Inflammatory macrophage (primary cell): Measurements from ENCODE around the gene PEF1.
A peak's percentile ranks its signal among the peaks of the same experiment; 100 is the strongest.

ENCODE experiments used
- DNase-seq, 2 donors: peaks; one replicate each; pipeline ENCODE4 v3.0.0-alpha.2; 2020 to 2022

The PEF1 gene

GRCh38 chr1:31653717-31654473 is 9.2 kb upstream of the PEF1 start:
- DNase-seq: no peak

DNA sequence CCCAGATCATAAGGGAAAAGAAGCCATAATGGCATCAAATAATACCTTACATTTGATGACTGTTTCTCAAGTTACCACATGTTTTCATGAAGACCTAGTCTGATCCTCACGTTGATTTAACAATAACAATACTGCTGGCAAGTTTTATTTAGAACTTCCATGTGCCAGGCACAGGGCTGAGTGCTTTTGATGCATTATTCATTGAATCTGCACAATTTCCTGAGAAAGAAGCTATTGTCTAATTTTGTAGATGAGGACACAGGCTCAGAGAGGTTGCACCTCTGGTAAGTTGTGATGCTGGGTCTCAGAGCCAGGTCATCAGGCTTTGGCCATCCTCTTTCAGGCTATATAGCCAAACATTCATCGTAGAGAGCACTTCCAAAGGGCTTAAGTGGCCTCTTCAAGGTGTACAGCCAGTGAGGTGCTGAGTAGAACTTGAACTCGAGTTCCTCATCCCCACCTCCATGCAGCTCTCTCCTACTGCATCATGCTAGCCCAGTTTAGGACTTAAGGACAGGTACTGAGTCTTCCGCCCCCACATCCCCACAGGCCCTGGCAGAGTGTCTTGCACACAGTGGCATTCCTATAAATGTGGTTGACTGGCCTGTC is 8.3 kb upstream of the PEF1 start:
- no peak for DNase-seq

DNA sequence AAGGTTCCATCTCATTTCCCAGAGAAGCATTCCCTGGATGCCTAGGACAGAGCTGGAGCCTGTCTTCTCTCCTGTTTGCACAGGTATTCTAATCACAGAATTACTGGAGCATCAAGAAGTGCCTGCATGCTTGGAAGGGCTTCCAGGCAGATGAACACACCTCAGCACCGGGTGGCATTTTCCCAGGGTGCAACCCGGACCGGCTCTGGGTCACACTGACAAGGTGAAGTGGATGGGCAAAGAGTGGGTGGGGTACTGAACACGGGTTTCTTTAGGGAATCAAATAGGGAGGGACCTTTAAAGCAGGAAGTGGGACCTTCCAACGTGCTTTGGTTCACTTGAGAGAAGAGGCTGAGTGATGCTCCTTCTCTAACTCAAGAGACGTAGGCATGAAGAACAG is 7.1 kb upstream of the PEF1 start:
- no peak for DNase-seq

- no peak for DNase-seq
Observed at GRCh38 chr1:31651089-31651420, 6.4 kb upstream of the PEF1 start.

DNA sequence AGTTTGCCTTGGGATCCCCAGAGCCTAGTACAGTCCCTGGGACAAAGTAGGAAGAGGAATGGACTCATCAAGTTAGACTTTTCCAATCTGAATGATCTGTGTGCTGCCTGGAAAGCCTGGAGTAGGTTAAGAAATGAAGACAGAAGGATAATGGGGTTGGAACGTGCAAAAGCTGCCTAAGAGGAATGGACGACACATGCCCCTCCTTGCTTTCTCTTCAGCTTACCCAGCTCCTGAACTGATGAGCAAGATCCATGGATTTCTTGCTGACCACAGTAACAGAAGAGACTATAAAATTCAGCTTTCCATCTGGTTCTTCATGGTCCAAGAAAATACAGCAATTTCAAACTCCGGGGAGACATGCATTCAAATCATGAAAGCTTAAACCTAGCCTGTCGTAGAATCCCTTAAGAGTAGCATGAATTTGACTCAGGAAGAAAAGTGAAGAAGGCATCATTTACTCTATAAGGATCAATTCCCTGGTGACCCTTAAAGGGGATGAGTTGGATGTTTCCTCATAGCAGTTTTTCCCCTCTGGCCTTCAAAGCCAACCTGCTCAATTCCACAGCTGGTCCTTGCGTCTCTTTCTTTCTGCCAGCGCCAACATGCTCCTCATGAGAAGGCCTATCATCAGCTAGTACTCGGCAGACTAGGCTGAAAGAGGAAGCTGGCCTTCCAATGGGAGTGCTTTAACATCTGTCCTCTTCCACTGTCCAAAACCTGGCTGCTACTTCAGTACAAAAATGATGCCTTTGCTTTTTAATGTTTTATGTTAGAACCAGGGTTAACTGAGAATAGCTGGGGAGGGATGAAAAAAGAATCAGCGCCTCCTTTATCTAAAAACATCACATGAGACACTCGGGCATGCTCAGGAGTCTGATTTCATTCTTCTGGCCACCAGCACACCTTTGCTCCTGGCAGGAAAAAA is 5.7 kb upstream of the PEF1 start:
- DNase-seq: no peak

GRCh38 chr1:31648641-31649357 is 4.1 kb upstream of the PEF1 start:
- no peak for DNase-seq

DNA sequence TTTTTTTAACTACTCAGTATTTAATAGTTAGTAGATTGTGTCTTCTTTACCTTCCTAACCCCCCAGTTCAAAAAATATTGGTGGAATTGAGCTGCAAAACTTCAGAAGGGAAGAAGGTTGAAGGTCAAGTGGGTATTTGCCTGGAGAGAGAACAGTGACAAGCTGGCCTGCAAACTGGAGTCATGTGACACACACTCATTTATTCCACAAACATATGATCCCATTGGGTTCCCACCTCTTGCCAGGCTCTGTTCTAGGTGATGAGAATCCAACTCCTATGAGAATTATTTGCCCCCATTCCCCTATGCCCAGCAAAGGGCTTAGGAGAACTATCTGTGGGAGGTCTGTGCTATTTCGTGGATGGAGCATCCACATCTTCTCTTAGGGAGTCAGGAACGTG is 3.5 kb upstream of the PEF1 start:
- no peak for DNase-seq

- no peak for DNase-seq
Observed at GRCh38 chr1:31647106-31647505, 2.4 kb upstream of the PEF1 start.

DNA sequence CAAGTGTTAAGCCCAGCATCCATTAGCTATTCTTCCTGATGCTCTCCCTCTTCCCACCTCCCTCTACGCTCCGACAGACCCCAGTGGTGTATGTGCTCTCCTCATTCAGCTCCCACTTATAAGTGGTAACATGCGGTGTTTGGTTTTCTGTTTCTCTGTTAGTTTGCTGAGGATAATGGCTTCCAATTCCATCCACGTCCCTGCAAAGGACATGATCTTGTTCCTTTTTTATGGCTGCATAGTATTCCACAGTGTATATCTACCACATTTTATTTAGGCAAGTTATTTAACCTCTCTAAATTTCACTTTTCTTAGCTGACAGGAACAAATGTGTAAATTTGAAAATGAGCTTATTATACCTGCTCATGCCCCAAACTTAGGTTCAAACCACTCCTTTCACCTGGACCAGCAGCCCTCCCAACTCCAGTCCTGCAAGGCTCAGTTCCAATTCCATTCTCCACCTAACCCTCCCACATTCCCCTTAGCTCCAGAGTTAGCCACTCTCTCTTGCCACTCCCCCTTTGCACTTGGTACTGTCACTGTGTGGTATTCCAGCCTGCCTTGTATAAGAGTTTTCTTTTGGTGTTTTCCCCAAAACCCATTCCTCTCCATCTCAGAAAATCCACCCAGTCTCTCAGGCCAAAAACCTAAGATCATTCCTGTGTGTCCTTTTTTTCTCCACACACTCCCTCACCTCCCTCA is 1.7 kb upstream of the PEF1 start:
- DNase-seq: no peak

DNA sequence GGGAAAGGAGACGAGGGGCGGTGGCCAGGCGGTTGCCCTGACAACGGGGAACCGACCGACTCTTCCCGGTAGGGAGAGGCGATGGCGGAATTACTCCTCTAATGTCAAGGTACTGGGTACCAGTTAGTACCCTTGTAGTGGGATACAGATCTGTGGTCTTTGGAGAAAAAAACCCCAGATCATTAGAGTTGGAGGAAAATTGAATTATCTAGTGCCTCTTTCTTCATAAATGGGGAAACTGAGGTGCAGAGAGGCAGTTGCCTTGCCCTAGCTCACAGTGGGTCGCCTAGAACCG is 545 bp upstream of the PEF1 start:
- no peak for DNase-seq

GRCh38 chr1:31643976-31644559 is 608 bp downstream of the PEF1 start:
- no peak for DNase-seq

GRCh38 chr1:31642897-31643296 is 1.8 kb downstream of the PEF1 start:
- no peak for DNase-seq

GRCh38 chr1:31642366-31642765 is 2.3 kb downstream of the PEF1 start:
- no peak for DNase-seq

- no peak for DNase-seq
Observed at GRCh38 chr1:31640964-31641363, 3.7 kb downstream of the PEF1 start.

GRCh38 chr1:31640179-31640578 is 4.5 kb downstream of the PEF1 start:
- DNase-seq: no peak

- DNase-seq: peak; percentile 75 to 85
Observed at GRCh38 chr1:31639543-31639942, 5.1 kb downstream of the PEF1 start.

DNA sequence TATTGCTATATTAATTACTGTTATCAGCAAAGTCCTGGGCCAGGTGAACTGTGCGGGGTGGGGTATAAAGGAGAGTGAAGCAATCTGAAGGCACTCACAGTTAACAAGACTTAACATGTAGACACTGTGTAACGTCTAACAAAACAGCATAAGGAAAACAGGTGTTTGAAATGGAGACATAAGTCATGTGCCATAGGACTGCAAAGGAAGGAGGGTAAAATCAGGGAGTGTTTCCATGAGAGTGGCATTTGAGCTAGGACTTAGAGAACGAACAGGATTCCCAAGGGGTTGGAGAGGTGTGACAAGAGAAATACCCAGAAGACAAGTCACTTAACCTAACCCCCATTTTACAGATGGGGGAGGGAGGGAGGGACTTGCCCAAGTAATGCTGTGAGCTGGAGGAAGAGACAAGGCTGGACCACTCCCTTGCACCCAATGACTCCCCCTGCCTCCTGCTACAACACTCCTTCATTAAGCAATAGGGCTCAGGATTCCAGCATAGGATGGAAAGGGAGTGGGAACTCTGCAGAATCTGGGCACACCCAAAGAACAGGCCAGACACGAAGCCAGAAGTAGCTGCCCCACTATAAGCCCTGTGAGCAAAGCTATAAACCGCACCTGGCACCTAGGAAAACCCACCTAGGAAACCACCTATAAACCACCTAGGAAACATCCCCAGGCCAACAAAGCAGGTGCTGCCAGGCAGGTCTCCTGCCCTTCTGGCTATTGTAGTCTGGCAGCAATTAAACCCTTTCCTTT is 6.6 kb downstream of the PEF1 start:
- DNase-seq: no peak

- peak; percentile 24 to 37 for DNase-seq
Observed at GRCh38 chr1:31633117-31633516, 11.6 kb downstream of the PEF1 start.

DNA sequence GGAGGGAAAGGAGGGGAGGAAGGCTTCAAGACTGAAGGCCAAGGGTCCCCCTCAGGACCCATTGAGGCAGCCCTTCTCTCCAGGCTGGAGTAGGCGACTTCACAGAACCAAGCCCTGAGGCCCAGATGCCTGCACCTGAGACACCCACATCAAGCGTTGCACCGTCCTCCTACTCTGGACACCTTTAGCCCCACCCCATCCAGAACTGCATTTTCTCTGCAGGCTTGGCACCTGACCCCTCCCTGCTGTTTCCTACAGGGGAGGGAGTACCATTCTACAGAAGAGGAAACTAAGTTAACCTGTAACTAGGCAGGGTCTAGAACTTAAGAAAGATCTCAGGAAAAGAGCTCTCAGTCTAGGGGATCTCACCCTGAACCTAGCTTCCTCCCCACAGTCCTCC is 12.0 kb downstream of the PEF1 start:
- no peak for DNase-seq

DNA sequence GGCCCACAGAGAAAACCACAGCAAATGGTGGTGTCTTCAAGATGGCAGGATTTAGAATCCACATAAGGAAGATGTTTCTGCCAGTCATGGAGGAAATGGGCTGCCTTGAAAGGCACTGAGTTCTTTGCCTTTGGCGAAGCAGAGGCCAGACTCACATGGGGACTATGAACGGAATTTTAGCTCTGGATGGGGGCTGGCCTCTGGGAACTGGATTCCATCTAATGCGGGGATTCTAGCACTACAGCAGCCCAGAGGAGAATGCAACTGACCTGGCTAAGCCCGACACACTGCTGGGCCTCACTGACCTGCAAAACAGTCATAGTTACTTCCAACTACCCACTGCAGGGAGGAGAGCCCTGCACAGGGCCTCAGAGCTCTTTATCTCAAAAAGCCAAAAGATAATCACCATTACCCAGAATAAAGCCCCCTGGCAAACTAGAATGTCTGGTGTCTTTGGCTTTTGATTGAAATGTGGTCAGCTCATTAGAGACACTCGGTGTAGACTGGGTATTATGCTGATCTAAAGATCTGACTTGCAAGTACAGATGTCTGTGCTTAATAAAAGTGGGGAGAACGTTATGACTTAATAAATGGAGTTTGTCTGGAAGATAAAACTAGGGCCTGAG is 15.6 kb downstream of the PEF1 start:
- DNase-seq: no peak
